ENCODE measurements around the gene PPP6R2.
"Not testable (repeated sequence)": the region's sequence is repeated elsewhere in the genome, so short reads cannot be mapped to it uniquely, and the experiment has no call there.

Gene PPP6R2

DNA sequence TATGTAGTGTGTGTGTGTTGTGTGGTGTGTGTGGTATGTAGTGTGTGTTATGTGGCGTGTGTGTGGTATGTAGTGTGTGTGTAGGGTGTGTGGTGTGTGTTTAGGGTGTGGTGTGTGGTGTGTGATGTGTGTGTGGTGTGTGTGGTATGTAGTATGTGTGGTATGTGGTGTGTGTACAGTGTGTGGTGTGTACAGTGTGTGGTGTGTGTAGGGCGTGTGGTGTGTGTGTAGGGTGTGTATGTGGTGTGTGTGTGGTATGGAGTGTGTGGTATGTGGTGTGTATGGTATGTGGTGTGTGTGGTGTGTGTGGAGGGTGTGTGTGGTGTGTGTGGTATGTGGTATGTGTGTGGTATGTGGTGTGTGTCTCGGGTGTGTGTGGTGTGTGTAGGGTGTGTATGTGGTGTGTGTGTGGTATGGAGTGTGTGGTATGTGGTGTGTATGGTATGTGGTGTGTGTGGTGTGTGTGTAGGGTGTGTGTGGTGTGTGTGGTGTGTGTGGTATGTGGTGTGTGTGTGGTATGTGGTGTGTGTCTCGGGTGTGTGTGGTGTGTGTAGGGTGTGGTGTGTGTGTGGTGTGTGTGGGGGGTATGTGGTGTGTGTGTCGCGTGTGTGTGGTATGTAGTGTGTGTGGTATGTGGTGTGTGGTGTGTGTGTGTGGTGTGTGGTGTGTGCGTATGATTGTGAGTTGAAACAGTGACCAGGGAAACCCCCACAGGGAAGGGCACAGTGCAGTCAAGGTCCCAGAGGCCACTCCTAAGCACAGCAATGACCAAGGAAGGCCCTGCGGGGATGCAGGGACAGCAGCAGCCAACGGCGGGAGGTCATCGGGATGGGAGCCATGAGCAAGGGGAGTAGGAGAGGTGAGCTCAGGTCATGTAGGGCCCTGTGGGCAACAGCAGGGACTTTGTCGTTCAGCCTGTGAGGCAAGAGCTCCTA, 2.9 kb upstream of the PPP6R2 start:
- DNase-seq (ENCODE audit: low read depth in 3 of 3), result no peak

DNA sequence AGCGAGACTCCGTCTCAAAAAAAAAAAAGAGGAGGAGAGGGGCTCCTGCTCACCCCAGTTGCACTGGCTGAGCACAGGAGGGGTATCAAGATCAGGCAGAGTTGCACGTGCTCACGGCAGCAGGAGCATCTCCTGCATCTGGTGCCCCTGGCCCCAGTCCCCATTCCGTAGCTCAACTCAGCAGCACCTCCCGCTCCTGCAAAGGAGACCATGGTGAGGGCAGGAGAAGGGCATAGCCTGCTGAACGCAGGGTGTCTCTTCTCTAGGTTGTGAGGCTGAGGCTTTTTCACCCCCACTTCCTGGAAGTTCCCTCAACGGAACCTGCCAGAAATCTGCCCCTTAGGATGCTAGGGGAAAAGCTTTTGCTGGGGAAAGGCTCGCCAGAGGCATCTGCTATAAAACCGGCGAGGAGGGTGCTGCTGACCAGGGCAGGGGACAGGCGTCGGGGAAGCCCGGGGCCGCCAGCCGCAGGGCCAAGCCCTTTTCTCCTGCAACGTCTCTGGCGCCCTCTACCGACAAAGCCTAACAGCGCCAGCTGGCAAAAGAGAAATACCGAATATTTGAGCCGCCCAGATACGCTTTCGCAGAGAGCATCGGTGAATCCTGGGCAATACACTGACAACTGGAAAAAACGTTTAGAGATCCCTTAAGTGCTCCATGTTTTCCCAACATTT, 1.0 kb upstream of the PPP6R2 start:
- DNase-seq (ENCODE audit: low read depth in 3 of 3), result peak; percentile 77 to 96 (median 85)

GRCh38 chr22:50343541-50343935, 411 bp downstream of the PPP6R2 start:
- DNase-seq (ENCODE audit: low read depth in 3 of 3), result no peak

DNA sequence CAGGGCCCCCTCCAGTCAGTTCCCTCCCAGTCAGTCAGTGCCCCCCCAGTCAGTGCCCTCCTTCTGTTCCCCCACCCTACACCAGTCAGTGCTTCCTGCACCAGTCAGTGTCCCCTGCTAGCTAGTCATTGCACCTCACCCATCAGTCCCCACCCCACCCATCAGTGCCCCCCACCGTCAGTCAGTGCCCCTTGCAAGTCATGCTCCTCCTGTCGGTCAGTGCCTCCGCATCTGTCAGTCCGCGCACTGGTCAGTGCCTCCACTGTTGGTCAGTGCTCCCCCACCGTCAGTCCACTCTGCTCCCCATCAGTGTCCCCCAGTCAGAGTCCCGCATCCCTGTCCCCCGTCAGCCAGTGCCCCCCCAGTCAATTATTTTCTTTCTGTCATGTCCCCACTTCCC, 3.3 kb downstream of the PPP6R2 start:
- no peak for DNase-seq (ENCODE audit: low read depth in 3 of 3)

DNA sequence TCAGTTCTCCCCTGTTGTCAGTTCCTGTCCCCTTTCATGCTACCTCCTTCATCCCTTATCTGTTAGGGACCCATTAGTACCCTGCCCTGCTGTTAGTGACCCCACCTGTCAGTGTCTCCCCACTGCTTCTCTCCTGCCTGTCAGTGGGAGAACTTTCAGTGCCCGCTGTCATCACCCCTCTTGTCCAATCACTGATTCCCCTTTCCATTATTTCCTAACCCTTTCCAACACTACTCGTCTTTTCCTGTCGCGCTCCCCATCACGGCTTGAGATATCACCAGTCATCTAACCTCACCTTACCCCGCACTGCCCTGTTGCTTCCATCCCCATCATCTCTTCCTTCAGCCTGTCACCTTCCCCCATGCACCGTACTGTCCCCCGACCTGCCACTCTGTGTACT, 4.0 kb downstream of the PPP6R2 start:
- DNase-seq (ENCODE audit: low read depth in 3 of 3), result no peak

DNA sequence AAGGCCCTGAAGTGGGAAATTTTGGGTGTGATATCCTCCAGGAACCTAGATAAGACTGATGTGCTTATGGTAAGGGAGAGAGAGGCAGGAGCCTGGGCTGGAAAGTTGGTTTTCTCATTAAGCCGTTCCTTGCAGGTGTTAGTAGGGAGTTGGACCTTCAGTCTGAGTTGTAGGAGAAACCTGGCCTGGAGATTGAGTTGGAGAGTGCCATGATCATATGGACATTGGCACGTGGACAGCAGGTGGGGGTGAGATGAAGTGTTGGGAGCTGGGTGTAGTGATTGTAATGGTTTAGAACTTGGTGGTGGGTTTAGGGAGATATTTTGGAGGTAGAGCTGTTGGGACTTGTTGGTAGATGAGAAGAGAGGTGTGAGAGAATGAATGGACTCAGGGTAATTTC, 4.9 kb downstream of the PPP6R2 start:
- DNase-seq (ENCODE audit: low read depth in 3 of 3), result no peak

DNA sequence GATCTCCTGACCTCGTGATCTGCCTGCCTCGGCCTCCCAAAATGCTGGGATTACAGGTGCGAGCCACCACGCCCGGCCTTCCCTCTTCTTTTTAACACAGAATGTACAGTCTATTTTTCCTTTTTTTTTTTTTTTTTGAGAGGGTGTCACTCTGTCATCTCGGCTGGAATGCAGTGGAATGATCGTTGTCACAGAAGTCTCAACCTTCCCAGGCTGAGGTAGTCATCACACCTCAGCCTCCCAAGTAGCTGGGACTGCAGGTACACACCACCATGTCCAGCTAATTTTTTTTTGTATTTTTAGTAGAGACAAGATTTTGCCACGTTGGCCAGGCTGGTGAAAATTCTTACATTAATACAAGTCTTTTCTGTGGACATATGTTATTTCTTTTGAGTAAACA, 13.1 kb downstream of the PPP6R2 start:
- no peak for DNase-seq (ENCODE audit: low read depth in 3 of 3)

- DNase-seq (ENCODE audit: low read depth in 3 of 3), result no peak
Measured at GRCh38 chr22:50357222-50357621, 14.1 kb downstream of the PPP6R2 start.

- DNase-seq (ENCODE audit: low read depth in 3 of 3), result no peak
Measured at GRCh38 chr22:50357756-50358155, 14.6 kb downstream of the PPP6R2 start.

GRCh38 chr22:50360578-50360977, 17.5 kb downstream of the PPP6R2 start:
- no peak for DNase-seq (ENCODE audit: low read depth in 3 of 3)

DNA sequence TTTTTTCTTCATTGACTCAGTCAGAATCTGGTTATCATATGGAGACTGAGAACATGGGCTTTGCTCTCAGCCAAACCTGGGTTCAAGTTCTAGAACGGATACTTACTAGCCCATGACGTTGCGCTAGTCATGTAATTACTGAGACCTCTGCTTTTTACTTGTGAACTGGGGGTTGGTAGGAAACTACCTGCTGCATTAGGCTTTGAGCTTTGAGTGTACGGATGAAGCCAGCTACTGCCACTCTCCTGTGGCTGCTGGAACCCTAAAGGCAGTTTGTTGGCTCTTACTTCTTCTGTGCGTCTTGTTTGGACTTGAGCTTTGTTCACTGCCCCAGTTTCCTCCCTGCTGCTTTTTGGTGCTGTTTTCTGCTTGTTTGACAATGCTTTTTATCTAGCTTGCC, 18.1 kb downstream of the PPP6R2 start:
- DNase-seq (ENCODE audit: low read depth in 3 of 3), result no peak

DNA sequence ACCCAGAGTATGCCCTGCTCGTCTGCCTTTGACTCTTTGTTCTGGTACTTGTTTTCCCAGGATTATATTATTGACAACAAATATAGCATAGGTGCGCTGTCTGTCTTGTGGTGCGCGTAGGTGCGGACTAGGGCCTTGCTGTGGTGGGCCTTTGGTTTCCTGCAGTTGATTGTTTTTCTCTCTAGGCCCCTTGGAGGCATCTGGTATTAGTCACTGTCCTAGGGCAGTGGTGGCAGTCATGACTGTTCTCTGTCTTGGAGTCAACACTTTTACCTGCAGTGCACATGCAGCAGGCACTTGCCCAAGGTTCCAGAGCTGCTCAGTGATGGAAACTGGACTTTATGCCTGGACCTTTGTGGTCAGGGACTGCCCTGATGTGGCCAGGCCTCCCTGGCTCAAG, 18.6 kb downstream of the PPP6R2 start:
- no peak for DNase-seq (ENCODE audit: low read depth in 3 of 3)

GRCh38 chr22:50363166-50363802, 20.2 kb downstream of the PPP6R2 start:
- no peak for DNase-seq (ENCODE audit: low read depth in 3 of 3)

GRCh38 chr22:50363803-50364194, 20.7 kb downstream of the PPP6R2 start:
- not testable (repeated sequence) for DNase-seq (ENCODE audit: low read depth in 3 of 3)

- DNase-seq (ENCODE audit: low read depth in 3 of 3), result no peak
Measured at GRCh38 chr22:50367778-50368500, 24.8 kb downstream of the PPP6R2 start.

DNA sequence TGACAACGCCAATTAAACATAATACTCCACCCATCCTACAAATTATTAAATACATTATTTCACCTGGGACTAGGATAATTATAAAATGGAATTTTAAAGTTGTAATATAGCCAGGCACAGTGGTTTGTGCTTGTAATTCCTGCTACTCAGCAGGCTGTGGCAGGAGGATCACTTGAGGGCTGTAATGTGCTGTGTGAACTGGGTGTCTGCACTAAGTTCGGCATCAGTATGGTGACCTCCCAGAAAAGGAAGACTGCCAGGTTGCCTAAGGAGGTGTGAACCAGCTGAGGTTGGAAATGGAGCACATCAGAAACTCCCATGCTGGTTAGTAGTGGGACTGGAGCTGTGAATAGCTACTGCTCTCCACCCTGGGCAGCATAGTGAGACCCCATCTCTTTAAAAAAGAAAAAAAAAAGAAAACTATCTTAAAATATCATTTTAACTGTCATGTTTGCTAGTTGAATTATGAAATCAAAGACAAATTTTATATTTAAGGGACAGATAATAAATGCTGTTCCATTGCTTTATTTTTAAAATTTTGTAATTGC, 28.0 kb downstream of the PPP6R2 start:
- DNase-seq (ENCODE audit: low read depth in 3 of 3), result no peak

GRCh38 chr22:50376085-50376651, 33.0 kb downstream of the PPP6R2 start:
- no peak for DNase-seq (ENCODE audit: low read depth in 3 of 3)

- not testable (repeated sequence) for DNase-seq (ENCODE audit: low read depth in 3 of 3)
Measured at GRCh38 chr22:50381021-50381555, 38.0 kb downstream of the PPP6R2 start.

- DNase-seq (ENCODE audit: low read depth in 3 of 3), result no peak
Measured at GRCh38 chr22:50396751-50397370, 53.7 kb downstream of the PPP6R2 start.

- DNase-seq (ENCODE audit: low read depth in 3 of 3), result peak in 1 of 3 donors; percentile 27
Measured at GRCh38 chr22:50397371-50398060, 54.4 kb downstream of the PPP6R2 start.
